Tibial artery (tissue), 4 donors: ENCODE data around the gene CENPK.

Experiments
- DNase-seq, 2 donors: peaks; one replicate each; pipeline ENCODE4 v3.0.0-alpha.2; 2019
- H3K27ac ChIP-seq, 2 donors: fragments of 200-600 bp; sonication (generic) in 1 of 2; 1 replicate in 1 of 2; 2 replicates in 1 of 2; pipeline ENCODE4 v1.5.1; 2018 to 2019; ENCODE audit warnings: mild to moderate bottlenecking in 1 of 2
- H3K27me3 ChIP-seq, 2 donors: fragments of 200-600 bp; sonication (generic) in 1 of 2; one replicate each; pipeline versions ENCODE4 v1.5.1 to v1.6.0; 2016 to 2019
- H3K36me3 ChIP-seq, 3 donors: fragments of 200-600 bp; sonication (generic) in 2 of 3; one replicate each; pipeline ENCODE4 v1.5.1; 2016 to 2019; ENCODE audit warnings: mild to moderate bottlenecking in 2 of 3
- H3K4me1 ChIP-seq, 4 donors: fragments of 200-600 bp; sonication (generic) in 2 of 4; 1 replicate in 3 of 4; 2 replicates in 1 of 4; pipeline ENCODE4 v1.5.1; 2016 to 2019
- H3K4me3 ChIP-seq, 2 donors: fragments of 200-600 bp; sonication (generic) in 1 of 2; 1 replicate in 1 of 2; 2 replicates in 1 of 2; pipeline ENCODE4 v1.5.1; 2018 to 2019; ENCODE audit warnings: mild to moderate bottlenecking in 2 of 2
- H3K9me3 ChIP-seq, 3 donors: fragments of 200-600 bp; sonication (generic) in 1 of 3; one replicate each; pipeline ENCODE4 v1.5.1; 2016 to 2019
- CTCF ChIP-seq, 2 experiments: fragments of 200-600 bp in 1 of 2; fragments of 450-650 bp in 1 of 2; IDR thresholded peaks; one replicate each; pipeline ENCODE4 v1.5.1; 2017 to 2019; ENCODE audit warnings: antibody characterized with exemption in 2 of 2, mild to moderate bottlenecking in 1 of 2, moderate library complexity in 1 of 2
- intact Hi-C: fragments of 100-400 bp; cut with DNase I; formaldehyde crosslinking; loops from one replicate; pipeline ENCODE4 v1.15.0; 2023; ENCODE audit warnings: low total_unique reads

Gene CENPK

GRCh38 chr5:65483546-65484346 lies 79.2 kb downstream of the CENPK start:
- peak; percentile 55 to 68 for TF ChIP-seq CTCF (IDR thresholded peaks at IDR 0.05)
- DNase-seq = no peak
- intact Hi-C loops = loop anchor here (1.0 to 10.0 kb wide), 3 partner anchors 279 to 521 kb away; no protein-coding TSS in a partner anchor
- no peaks in the 10 kb centered on the region for H3K9me3 ChIP-seq
- peak overlapping the region; percentile 84 for H3K27ac ChIP-seq
- H3K4me1 ChIP-seq = peaks cover 0 to 14% (median 2%) of the 10 kb centered on the region in 4 donors
- no peaks in the 10 kb centered on the region for H3K27me3 ChIP-seq
- peak overlapping the region; percentile 58 to 67 for H3K4me3 ChIP-seq
- H3K36me3 ChIP-seq = no peaks in the 10 kb centered on the region

DNA sequence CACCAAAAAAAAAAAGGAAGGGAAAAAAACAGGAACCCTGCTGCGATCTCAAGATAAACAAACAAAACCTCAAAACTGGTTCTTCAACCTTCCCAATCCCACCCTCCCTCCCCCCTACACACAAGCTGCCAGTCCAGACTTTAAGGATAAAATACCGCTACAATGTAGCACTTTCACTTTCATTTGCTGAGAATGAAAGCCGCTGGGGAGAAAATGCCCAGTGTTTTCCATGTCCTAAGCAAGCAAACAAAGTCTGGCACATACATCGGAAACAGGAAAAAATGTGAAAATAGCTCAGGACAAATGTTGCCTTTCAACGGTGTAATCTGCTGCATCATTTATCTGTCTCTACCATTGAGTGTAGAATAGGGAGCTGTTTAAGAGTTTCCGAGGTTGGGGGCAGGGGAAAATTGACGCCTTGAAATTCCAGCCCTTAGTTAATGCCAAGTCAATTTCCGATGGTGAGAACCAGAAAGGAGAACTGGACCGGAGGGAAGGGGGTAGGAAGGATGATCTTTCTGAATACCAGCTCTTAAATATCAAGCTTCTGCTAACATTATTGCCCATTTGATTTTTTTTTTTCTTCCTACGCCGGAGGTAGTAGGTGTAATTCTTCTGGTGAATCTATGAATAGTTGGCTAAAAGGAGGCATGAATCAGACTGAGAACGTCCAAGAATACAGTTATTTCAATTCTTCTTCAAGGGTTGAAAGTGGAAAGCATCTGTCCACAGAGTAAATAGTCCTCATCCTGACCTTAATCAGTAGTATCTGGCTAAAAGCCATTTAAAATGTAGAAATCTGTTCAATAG lies 80.0 kb downstream of the CENPK start:
- no peak for DNase-seq
- Histone ChIP-seq H3K4me1 (peaks cover 0 to 15% (median 2%) of the 10 kb centered on the region in 4 donors), H3K27ac (peak overlapping the region; percentile 84), H3K27me3 (no peaks in the 10 kb centered on the region), H3K9me3 (no peaks in the 10 kb centered on the region), H3K4me3 (peak overlapping the region; percentile 58 to 67), H3K36me3 (no peaks in the 10 kb centered on the region)
- TF ChIP-seq CTCF (IDR thresholded peaks at IDR 0.05) = no peak
- intact Hi-C loops = loop anchor here (1.0 to 10.0 kb wide), 3 partner anchors 278 to 521 kb away; no protein-coding TSS in a partner anchor

DNA sequence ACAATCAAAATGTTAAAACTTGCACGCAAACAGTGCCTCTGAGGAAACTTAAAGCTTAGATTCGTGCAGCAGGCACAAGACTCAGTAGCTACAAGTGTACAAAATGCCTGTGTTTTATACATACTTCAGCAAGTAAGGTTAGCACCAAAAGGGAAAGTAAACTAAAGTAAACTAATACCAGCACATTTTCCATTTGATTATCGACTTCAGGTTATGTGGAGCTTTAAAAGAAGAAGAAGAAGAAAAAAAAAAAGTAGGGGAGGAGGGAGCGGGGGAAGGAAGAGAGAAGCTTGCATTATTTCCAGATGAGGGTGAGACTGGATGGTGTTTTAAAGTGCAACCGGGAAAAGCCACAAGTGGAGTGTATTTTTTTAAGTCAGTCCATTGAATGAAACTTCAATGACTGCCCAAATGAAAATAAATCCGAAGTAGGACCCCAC lies 80.7 kb downstream of the CENPK start:
- H3K4me1 ChIP-seq = peaks cover 0 to 21% (median 2%) of the 10 kb centered on the region in 4 donors
- TF ChIP-seq CTCF (IDR thresholded peaks at IDR 0.05) = no peak
- H3K9me3 ChIP-seq = no peaks in the 10 kb centered on the region
- H3K27me3 ChIP-seq = no peaks in the 10 kb centered on the region
- intact Hi-C loops = loop anchor here (5.0 to 10.0 kb wide), 2 partner anchors 278 to 520 kb away; no protein-coding TSS in a partner anchor
- peak overlapping the region; percentile 84 for H3K27ac ChIP-seq
- no peaks in the 10 kb centered on the region for H3K36me3 ChIP-seq
- no peak for DNase-seq
- peak overlapping the region; percentile 58 to 67 for H3K4me3 ChIP-seq

DNA sequence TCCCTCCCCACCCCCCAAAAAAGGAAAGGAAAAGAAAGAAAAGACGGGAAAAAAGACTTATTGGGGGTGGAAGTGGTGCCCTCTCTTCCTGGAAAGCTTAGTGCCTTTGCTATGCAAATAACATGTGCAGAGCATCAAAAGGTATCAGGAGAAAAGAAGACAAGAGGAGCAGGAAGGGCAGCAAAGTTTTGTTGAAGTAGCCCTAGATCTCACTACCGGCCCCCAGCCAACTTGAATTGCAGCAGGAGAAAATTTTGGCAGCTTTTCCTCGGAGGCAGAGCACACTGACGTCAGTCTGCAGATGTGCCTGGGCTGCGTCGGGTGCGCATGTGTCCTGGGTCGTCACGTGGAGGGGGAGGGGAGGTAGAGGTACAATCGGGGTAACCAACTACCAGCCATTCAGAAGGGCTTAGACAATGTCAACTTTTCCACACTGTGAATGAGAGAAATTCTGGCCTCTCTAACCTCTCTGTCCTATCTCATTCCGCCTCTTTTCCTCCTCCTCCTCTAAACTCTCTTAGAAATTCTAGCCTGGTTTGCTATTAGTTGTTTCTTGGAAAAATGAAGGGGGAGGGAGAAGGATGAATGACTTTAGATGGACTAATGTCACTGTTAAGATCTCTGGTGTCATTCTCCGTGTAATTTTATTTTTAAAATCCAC lies 81.2 kb downstream of the CENPK start, which contains the start of gene ADAMTS6:
Gene ADAMTS6 (minus strand): TSS at position 286 of the 661 bp plus-strand sequence. CDS start 8,247 bp downstream, outside the sequence.
- peak; percentile 95 to 96 for DNase-seq
- peak within 1 kb of the TSS; percentile 84 for H3K27ac ChIP-seq
- no peak for TF ChIP-seq CTCF (IDR thresholded peaks at IDR 0.05)
- no peaks in the 10 kb centered on the region for H3K9me3 ChIP-seq
- intact Hi-C loops = loop anchor here (5.0 to 10.0 kb wide), 2 partner anchors 277 to 519 kb away; no protein-coding TSS in a partner anchor
- no peaks in the 10 kb centered on the region for H3K27me3 ChIP-seq
- peak within 1 kb of the TSS; percentile 58 to 67 for H3K4me3 ChIP-seq
- no peaks in the 10 kb centered on the region for H3K36me3 ChIP-seq
- H3K4me1 ChIP-seq = peaks cover 0 to 22% (median 2%) of the 10 kb centered on the region in 4 donors

DNA sequence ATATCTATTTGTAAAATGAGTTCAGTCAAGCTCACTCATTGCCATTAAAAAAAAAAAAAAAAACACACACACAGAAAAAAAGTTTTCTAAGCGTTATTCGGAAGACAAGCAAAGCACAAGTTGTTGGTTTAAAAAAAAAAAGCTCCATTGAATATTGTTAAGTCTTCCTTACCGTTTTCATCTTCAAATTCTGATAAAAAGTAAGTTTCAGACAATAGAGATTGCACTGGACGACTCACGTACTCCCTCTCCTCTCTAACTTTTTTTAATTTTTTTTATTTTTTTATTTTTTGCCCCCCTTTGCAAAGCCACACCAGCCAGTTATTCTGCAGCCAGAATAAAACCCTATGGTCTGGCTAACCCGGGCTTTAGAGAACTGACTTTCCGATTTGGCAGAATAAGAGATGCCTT lies 81.8 kb downstream of the CENPK start:
- Histone ChIP-seq H3K9me3 (no peaks in the 10 kb centered on the region), H3K4me3 (peak overlapping the region; percentile 58 to 67), H3K4me1 (peaks cover 0 to 22% (median 2%) of the 10 kb centered on the region in 4 donors), H3K27ac (peak overlapping the region; percentile 84), H3K36me3 (no peaks in the 10 kb centered on the region), H3K27me3 (no peaks in the 10 kb centered on the region)
- TF ChIP-seq CTCF (IDR thresholded peaks at IDR 0.05) = no peak
- intact Hi-C loops = loop anchor here (5.0 to 10.0 kb wide), 2 partner anchors 276 to 519 kb away; no protein-coding TSS in a partner anchor
- no peak for DNase-seq
